Non-pigmented ciliary epithelial cell (primary cell): ENCODE data around the gene FABP2.
"Not testable (repeated sequence)": the region's sequence is repeated elsewhere in the genome, so short reads cannot be mapped to it uniquely, and the experiment has no call there.

Experiments
- DNase-seq: peaks from one replicate; pipeline ENCODE4 v3.0.0-alpha.2; 2010; ENCODE audit warnings: low read depth

FABP2 gene

GRCh38 chr4:119310826-119311225, 11.1 kb downstream of the FABP2 start:
- DNase-seq: no peak

- no peak for DNase-seq
These were observed 14.3 kb downstream of the FABP2 start for GRCh38 chr4:119307606-119308005.

GRCh38 chr4:119304431-119304830, 17.5 kb downstream of the FABP2 start:
- no peak for DNase-seq

GRCh38 chr4:119303587-119304305, 18.2 kb downstream of the FABP2 start:
- DNase-seq: no peak

- no peak for DNase-seq
These were observed 19.7 kb downstream of the FABP2 start for GRCh38 chr4:119302073-119302832.

GRCh38 chr4:119300101-119300978, 21.6 kb downstream of the FABP2 start:
- DNase-seq: peak; percentile 48

- DNase-seq: no peak
These were observed 22.2 kb downstream of the FABP2 start for GRCh38 chr4:119299741-119300100.

GRCh38 chr4:119299260-119299671, 22.7 kb downstream of the FABP2 start:
- no peak for DNase-seq

- DNase-seq: no peak
These were observed 24.1 kb downstream of the FABP2 start for GRCh38 chr4:119297795-119298194.

- DNase-seq: no peak
These were observed 25.6 kb downstream of the FABP2 start for GRCh38 chr4:119296356-119296755.

GRCh38 chr4:119290598-119290997, 31.3 kb downstream of the FABP2 start:
- no peak for DNase-seq

GRCh38 chr4:119289313-119289712, 32.6 kb downstream of the FABP2 start:
- no peak for DNase-seq

- peak; percentile 54 for DNase-seq
These were observed 35.4 kb downstream of the FABP2 start for GRCh38 chr4:119286377-119287002.

GRCh38 chr4:119284876-119285780, 36.8 kb downstream of the FABP2 start:
- no peak for DNase-seq

GRCh38 chr4:119281393-119281792, 40.5 kb downstream of the FABP2 start:
- DNase-seq: no peak

- not testable (repeated sequence) for DNase-seq
These were observed 42.0 kb downstream of the FABP2 start for GRCh38 chr4:119279945-119280344.

GRCh38 chr4:119279541-119279940, 42.4 kb downstream of the FABP2 start:
- DNase-seq: not testable (repeated sequence)

- DNase-seq: no peak
These were observed 50.4 kb downstream of the FABP2 start for GRCh38 chr4:119271361-119272085.

- DNase-seq: no peak
These were observed 53.5 kb downstream of the FABP2 start for GRCh38 chr4:119268466-119268865.
